OCI-LY1 (cell line): Measurements from ENCODE around the gene OR4K17.
"Not testable (repeated sequence)": the region's sequence is repeated elsewhere in the genome, so short reads cannot be mapped to it uniquely, and the experiment has no call there.

Experiments
- H2AFZ ChIP-seq: fragments of 200-600 bp; sonication (generic), shearing (Covaris generic); 2 replicates; pipeline ENCODE4 v1.6.0; 2014; ENCODE audit warnings: antibody characterized with exemption, mild to moderate bottlenecking, low read length
- H3F3A ChIP-seq: fragments of 200-600 bp; sonication (generic), shearing (Covaris generic); 2 replicates; pipeline ENCODE4 v1.6.0; 2014; ENCODE audit warnings: mild to moderate bottlenecking, antibody characterized with exemption, low read length, moderate library complexity; ENCODE audit not compliant: insufficient read depth
- H3K27ac ChIP-seq: fragments of 200-600 bp; sonication (generic); 2 replicates; pipeline ENCODE4 v1.5.1; 2014; ENCODE audit warnings: low read length, mixed run types, mild to moderate bottlenecking, low read depth; ENCODE audit not compliant: poor library complexity, severe bottlenecking
- H3K27me3 ChIP-seq: fragments of 200-600 bp; sonication (generic); 2 replicates; pipeline ENCODE4 v1.6.0; 2014; ENCODE audit warnings: antibody characterized with exemption, mild to moderate bottlenecking, low read length, moderate library complexity; ENCODE audit not compliant: insufficient read depth
- H3K36me3 ChIP-seq: fragments of 200-600 bp; sonication (generic); 2 replicates; pipeline ENCODE4 v1.6.1; 2014; ENCODE audit warnings: mild to moderate bottlenecking, antibody characterized with exemption, low read length, moderate library complexity, mixed read lengths; ENCODE audit not compliant: insufficient read depth
- H3K4me1 ChIP-seq: fragments of 200-600 bp; sonication (generic); 2 replicates; pipeline ENCODE4 v1.5.1; 2014; ENCODE audit warnings: mild to moderate bottlenecking, low read length, moderate library complexity; ENCODE audit not compliant: insufficient read depth, severe bottlenecking
- H3K4me2 ChIP-seq: fragments of 200-600 bp; sonication (generic), shearing (Covaris generic); 2 replicates; pipeline ENCODE4 v1.6.1; 2014; ENCODE audit warnings: low read length
- H3K4me3 ChIP-seq: fragments of 200-600 bp; sonication (generic); 2 replicates; pipeline ENCODE4 v1.5.1; 2014; ENCODE audit warnings: low read length, low read depth, mild to moderate bottlenecking, mixed read lengths; ENCODE audit not compliant: poor library complexity, severe bottlenecking
- H3K79me2 ChIP-seq: fragments of 200-600 bp; shearing (Covaris generic); 2 replicates; pipeline ENCODE4 v1.6.1; 2016; ENCODE audit warnings: mixed run types, low read length, mixed read lengths; ENCODE audit not compliant: insufficient read depth
- H3K9ac ChIP-seq: fragments of 200-600 bp; sonication (generic), shearing (Covaris generic); 2 replicates; pipeline ENCODE4 v1.6.1; 2014; ENCODE audit warnings: mild to moderate bottlenecking, low read length, mixed read lengths
- H3K9me2 ChIP-seq: fragments of 200-600 bp; sonication (generic), shearing (Covaris generic); 2 replicates; pipeline ENCODE4 v1.6.1; 2014; ENCODE audit warnings: low read depth, mild to moderate bottlenecking, low read length, mixed read lengths
- H3K9me3 ChIP-seq: fragments of 200-600 bp; shearing (Covaris generic); 2 replicates; pipeline ENCODE4 v1.6.1; 2014; ENCODE audit warnings: low read length, mixed read lengths
- H4K20me1 ChIP-seq: fragments of 200-600 bp; sonication (generic), shearing (Covaris generic); 2 replicates; pipeline ENCODE4 v1.6.0; 2016; ENCODE audit warnings: mild to moderate bottlenecking, low read length; ENCODE audit not compliant: insufficient read depth
- EZH2 ChIP-seq: fragments of 200-600 bp; sonication (generic), shearing (Covaris generic); IDR thresholded peaks from 2 replicates; pipeline ENCODE4 v1.8.0; 2017; ENCODE audit warnings: borderline replicate concordance, mixed run types, mild to moderate bottlenecking, antibody characterized with exemption, low read length, moderate library complexity, mixed read lengths
- TF ChIP-seq, protein P1 (sequence below): fragments of 200-600 bp; sonication (generic), shearing (Covaris generic); IDR thresholded peaks from 2 replicates; pipeline ENCODE4 v1.5.1; 2017; ENCODE audit warnings: mild to moderate bottlenecking, antibody characterized with exemption, low read length, moderate library complexity, mixed read lengths

OR4K17 gene

GRCh38 chr14:20164462-20164861 lies 53.9 kb downstream of the OR4K17 start:
- Histone ChIP-seq H2AFZ (no peak overlapping the region), H3K27me3 (no peaks in the 10 kb centered on the region), H3K4me3 (no peak overlapping the region), H4K20me1 (no peaks in the 10 kb centered on the region), H3K79me2 (no peaks in the 10 kb centered on the region), H3K4me2 (no peak overlapping the region), H3K4me1 (no peaks in the 10 kb centered on the region), H3K9me3 (no peaks in the 10 kb centered on the region), H3K9ac (no peak overlapping the region), H3K36me3 (no peaks in the 10 kb centered on the region), H3F3A (no peaks in the 10 kb centered on the region), H3K9me2 (no peaks in the 10 kb centered on the region), H3K27ac (no peak overlapping the region)
- no peak for TF ChIP-seq EZH2
- TF ChIP-seq, protein P1, sequence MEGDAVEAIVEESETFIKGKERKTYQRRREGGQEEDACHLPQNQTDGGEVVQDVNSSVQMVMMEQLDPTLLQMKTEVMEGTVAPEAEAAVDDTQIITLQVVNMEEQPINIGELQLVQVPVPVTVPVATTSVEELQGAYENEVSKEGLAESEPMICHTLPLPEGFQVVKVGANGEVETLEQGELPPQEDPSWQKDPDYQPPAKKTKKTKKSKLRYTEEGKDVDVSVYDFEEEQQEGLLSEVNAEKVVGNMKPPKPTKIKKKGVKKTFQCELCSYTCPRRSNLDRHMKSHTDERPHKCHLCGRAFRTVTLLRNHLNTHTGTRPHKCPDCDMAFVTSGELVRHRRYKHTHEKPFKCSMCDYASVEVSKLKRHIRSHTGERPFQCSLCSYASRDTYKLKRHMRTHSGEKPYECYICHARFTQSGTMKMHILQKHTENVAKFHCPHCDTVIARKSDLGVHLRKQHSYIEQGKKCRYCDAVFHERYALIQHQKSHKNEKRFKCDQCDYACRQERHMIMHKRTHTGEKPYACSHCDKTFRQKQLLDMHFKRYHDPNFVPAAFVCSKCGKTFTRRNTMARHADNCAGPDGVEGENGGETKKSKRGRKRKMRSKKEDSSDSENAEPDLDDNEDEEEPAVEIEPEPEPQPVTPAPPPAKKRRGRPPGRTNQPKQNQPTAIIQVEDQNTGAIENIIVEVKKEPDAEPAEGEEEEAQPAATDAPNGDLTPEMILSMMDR, result no peak

DNA sequence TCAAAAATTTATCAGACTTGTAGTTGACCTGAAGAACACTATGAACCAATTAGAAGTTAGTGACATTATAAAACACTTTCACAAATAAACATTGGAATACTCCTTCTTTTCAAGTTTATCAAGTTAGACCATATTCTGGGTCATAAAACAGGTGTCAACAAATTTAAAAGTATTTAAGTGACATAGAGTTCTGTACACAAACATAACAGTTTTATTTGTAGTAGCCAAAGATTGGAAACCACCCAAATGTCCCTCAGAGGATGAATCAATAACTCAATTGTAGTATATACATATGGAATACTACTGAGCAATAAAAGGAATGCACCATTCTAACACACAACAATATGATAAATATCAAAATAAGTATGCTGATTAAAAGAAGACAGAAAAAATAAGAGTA lies 56.6 kb downstream of the OR4K17 start:
- no peak for TF ChIP-seq EZH2
- TF ChIP-seq, protein P1, result no peak
- H2AFZ ChIP-seq, result no peak overlapping the region

DNA sequence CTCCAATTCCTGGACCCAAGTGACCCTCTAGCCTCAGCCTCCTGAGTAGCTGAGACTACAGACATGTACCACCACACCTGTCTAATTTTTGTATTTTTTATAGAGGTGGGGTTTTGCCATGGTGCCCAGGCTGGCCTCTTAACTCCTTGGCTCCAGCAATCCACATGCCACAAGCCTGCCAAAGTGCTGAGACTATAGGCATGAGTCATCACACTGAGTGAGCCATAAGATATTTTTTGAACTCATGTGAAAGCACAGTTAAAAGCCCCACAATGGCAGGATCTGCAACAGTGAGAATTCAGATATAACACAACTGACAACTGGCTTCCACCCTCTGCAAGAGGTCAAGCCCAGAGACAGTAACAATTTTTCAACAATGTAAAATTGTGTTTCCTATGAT lies 59.3 kb downstream of the OR4K17 start:
- not testable (repeated sequence) for H3K79me2 ChIP-seq, H3K9me2 ChIP-seq, H4K20me1 ChIP-seq, H3K27ac ChIP-seq, H3K4me1 ChIP-seq, H3F3A ChIP-seq, H3K36me3 ChIP-seq, H3K9ac ChIP-seq, H3K4me3 ChIP-seq, H2AFZ ChIP-seq, H3K4me2 ChIP-seq, H3K27me3 ChIP-seq, H3K9me3 ChIP-seq

More for the DNA sequence above, 56.6 kb downstream of the OR4K17 start:
- Histone ChIP-seq H3K4me1 (no peaks in the 10 kb centered on the region), H3K27me3 (no peaks in the 10 kb centered on the region), H4K20me1 (no peaks in the 10 kb centered on the region), H3K79me2 (no peaks in the 10 kb centered on the region), H3K9me2 (no peaks in the 10 kb centered on the region), H3F3A (no peaks in the 10 kb centered on the region), H3K4me2 (no peak overlapping the region), H3K9ac (no peak overlapping the region), H3K36me3 (no peaks in the 10 kb centered on the region), H3K27ac (no peak overlapping the region), H3K4me3 (no peak overlapping the region), H3K9me3 (no peaks in the 10 kb centered on the region)
